H7 (cell line): ENCODE measurements around the gene IGSF21. TPM values are rescaled to one million over a fixed set of nuclear protein-coding genes. Genes with fewer than 3 reads are reported as not detected.

Experiments used
- DNase-seq: peaks from one replicate; pipeline ENCODE4 v3.0.0; 2012
- H3K27me3 ChIP-seq: 2 replicates; pipeline ENCODE4 v1.6.0; 2011; ENCODE audit warnings: mild to moderate bottlenecking, low read length; ENCODE audit not compliant: control insufficient read depth, insufficient read depth
- H3K36me3 ChIP-seq: replicated peaks from 2 replicates; pipeline ENCODE4 v1.5.1; 2011; ENCODE audit warnings: low read length; ENCODE audit not compliant: control insufficient read depth, insufficient read depth
- H3K4me3 ChIP-seq: 2 replicates; pipeline ENCODE4 v1.5.1; 2011; ENCODE audit warnings: low read depth, mild to moderate bottlenecking, control low read depth, low read length, moderate library complexity; ENCODE audit not compliant: insufficient read depth
- total RNA-seq: library from RNA; depleted of rRNA; stranded (reverse); fragments of >200 nt; shearing (Covaris generic); gene quantifications from 2 replicates; pipeline ENCODE4 v1.2.3, GENCODE V29; 2014

Gene IGSF21
- total RNA-seq, 1 experiment from 2014 or later = 32.0 TPM

DNA sequence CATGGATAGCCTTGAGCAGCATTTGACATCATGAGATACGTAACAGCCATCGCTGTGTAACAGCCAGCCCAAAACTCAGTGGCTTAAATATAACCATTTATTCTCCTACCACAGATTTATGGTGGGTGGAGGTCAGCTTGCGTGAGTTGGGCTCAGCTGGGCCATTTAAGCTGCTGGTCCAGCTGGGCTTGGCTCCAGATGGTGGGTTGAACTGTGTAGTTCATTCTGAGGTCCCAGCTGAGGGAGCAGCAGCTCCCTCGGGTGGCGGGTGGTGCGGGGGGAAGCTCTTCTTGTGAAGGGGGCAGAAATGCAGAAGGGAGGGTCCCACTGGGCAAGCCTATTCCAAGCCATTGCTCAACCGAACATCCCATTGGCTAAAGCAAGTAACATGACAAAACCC, 75.9 kb downstream of the IGSF21 start:
- no peaks in the 10 kb centered on the region for H3K36me3 ChIP-seq
- no peak overlapping the region for H3K4me3 ChIP-seq
- DNase-seq = no peak
- no peaks in the 10 kb centered on the region for H3K27me3 ChIP-seq

GRCh38 chr1:18187054-18187453, 79.5 kb downstream of the IGSF21 start:
- no peak overlapping the region for H3K4me3 ChIP-seq
- no peak for DNase-seq
- H3K27me3 ChIP-seq = no peaks in the 10 kb centered on the region
- H3K36me3 ChIP-seq = no peaks in the 10 kb centered on the region

GRCh38 chr1:18188820-18189517, 81.4 kb downstream of the IGSF21 start:
- Histone ChIP-seq H3K4me3 (no peak overlapping the region), H3K36me3 (no peaks in the 10 kb centered on the region), H3K27me3 (no peaks in the 10 kb centered on the region; the same call in 1 of the 2 replicates)
- DNase-seq = no peak

DNA sequence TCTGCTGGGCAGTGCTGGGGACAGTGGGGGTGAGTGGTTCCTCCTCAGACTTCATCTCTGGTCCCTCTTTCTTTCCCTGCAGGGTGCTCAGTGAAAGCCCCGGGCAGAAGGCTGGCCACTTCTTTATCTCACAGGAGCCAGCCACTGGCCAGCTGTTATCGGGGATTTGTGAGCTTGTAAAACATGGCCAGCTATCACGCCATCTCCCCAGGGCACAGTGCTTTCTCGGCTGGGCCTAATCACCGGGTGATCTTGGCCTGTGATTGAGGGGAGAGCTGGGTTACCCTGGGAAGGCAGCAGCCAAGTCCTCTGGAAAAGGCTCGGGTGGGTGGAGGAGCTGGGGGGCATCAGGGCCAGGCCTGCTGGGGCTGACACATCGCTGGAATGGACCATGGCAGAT, 83.0 kb downstream of the IGSF21 start:
- no peak overlapping the region for H3K4me3 ChIP-seq
- DNase-seq = no peak
- no peaks in the 10 kb centered on the region; the same call in 1 of the 2 replicates for H3K27me3 ChIP-seq
- no peaks in the 10 kb centered on the region for H3K36me3 ChIP-seq

DNA sequence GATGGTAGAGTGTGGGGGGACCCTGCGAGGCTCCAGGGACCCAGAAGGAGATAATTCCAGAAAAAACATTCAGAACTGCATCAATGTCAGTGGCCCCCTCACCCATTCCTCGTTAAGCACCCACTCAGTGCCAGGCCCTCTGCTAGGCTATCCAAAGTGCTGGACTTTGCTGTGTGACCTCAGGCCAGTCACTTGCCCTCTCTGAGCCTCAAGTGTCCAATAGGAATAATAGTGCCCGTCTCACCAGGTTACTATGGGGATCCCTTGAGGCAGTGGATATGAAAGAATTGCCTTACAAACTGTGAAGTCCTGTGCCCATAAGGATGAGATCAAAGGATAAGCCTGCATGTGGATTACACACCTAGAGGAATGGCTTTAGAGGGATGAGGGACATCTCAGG, 83.4 kb downstream of the IGSF21 start:
- Histone ChIP-seq H3K4me3 (no peak overlapping the region), H3K27me3 (no peaks in the 10 kb centered on the region; the same call in 1 of the 2 replicates), H3K36me3 (no peaks in the 10 kb centered on the region)
- DNase-seq = no peak

GRCh38 chr1:18191481-18192155, 84.0 kb downstream of the IGSF21 start:
- no peak for DNase-seq
- H3K4me3 ChIP-seq = no peak overlapping the region
- no peaks in the 10 kb centered on the region for H3K36me3 ChIP-seq
- no peaks in the 10 kb centered on the region; the same call in 1 of the 2 replicates for H3K27me3 ChIP-seq

- no peaks in the 10 kb centered on the region; the same call in 1 of the 2 replicates for H3K27me3 ChIP-seq
- no peaks in the 10 kb centered on the region for H3K36me3 ChIP-seq
- no peak for DNase-seq
- no peak overlapping the region for H3K4me3 ChIP-seq
These were observed 84.6 kb downstream of the IGSF21 start for GRCh38 chr1:18192182-18192581.

GRCh38 chr1:18192974-18193373, 85.4 kb downstream of the IGSF21 start:
- Histone ChIP-seq H3K36me3 (no peaks in the 10 kb centered on the region), H3K4me3 (no peak overlapping the region), H3K27me3 (no peaks in the 10 kb centered on the region; the same call in 1 of the 2 replicates)
- no peak for DNase-seq

DNA sequence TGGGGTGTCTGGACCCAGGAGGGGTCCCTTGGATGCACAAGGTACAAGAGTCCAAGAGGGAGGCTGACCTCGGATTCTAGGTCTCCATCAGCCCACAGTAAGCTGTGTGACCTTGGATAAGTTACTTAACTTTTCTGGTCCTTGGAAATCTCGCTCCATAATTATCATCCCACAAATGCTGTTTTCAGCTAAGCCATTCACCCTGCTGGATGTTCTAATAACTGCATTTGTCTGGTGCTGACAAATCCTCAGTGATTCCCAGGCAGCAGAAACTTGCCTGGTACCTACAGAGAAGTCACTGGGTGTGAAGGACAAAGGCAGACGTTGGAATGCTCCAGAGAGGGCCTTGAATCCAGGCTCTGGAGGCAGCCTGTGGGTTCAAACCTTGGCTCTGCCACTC, 89.7 kb downstream of the IGSF21 start:
- Histone ChIP-seq H3K4me3 (no peak overlapping the region), H3K27me3 (no peaks in the 10 kb centered on the region; the same call in 1 of the 2 replicates), H3K36me3 (no peaks in the 10 kb centered on the region)
- no peak for DNase-seq

DNA sequence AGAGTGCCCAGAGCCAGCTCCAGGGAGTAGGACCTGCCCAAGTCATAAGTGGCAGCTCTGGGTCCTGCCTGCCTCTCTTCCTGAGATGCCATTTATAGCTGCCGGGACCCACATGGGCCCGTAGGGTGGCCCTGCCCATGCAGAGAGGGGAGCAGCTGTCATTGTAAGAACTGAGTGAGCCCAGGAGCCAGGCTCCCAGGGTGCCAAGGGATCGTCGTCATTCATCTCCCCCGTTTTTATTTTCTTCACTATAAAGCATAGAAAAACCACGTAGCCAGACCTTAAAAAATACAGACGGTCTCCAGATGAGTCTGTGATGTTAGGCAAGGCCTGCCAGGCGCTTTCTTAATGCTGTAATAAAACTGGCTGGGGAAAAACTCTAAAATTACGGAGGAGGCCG, 90.7 kb downstream of the IGSF21 start:
- DNase-seq = no peak
- no peaks in the 10 kb centered on the region for H3K36me3 ChIP-seq
- H3K4me3 ChIP-seq = no peak overlapping the region
- H3K27me3 ChIP-seq = no peaks in the 10 kb centered on the region; the same call in 1 of the 2 replicates

- H3K27me3 ChIP-seq = no peaks in the 10 kb centered on the region; the same call in 1 of the 2 replicates
- H3K36me3 ChIP-seq = no peaks in the 10 kb centered on the region
- no peak overlapping the region for H3K4me3 ChIP-seq
- peak; percentile 66 for DNase-seq
These were observed 91.9 kb downstream of the IGSF21 start for GRCh38 chr1:18199462-18199861.

DNA sequence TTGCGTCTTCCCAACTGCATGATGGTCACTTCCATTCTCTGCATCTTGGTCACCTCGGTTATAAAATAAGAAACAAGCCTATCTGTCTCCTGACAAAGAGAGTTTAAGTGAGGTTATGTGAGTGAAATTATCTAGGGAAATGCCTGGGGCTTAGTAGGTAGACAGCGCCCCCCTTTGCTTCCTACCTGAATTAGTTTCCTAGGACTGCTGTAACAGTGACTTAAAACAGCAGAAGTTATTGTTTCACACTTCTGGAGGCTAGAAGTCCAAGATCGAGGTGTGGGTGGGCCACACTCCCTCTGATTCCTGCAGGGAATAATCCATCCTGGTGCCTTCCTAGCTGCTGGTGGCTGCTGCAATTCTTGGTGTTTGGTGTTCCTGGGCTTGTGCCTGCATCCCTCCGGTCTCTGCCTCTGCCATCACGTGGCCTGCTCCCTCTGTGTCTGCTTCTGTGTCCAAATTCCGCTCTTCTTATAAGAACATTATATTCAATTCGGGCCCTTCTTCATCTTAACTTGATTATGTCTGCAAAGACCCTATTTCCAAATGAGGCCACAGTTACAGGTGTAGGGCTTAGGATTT, 92.6 kb downstream of the IGSF21 start:
- H3K36me3 ChIP-seq = no peaks in the 10 kb centered on the region
- no peaks in the 10 kb centered on the region; the same call in 1 of the 2 replicates for H3K27me3 ChIP-seq
- DNase-seq = no peak
- no peak overlapping the region for H3K4me3 ChIP-seq

DNA sequence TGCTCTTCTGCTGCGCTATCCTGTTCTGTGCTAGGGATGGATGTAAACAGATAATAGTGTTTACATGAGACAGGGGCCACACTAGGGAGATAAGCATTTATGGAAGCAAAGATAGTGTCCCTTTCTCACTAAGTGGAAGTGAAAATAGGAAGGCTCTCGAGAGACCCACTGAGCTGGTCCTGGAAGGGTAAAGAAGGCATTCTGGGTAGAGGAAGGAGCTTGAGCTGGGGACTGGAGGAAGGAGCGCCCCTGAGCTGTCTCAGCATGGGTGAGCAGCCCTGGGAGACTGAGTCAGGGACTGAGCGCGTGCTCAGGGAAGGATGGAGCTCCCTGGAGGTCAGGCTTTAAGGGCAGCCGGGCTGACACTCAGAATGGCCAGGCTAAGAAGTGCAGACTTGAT, 93.3 kb downstream of the IGSF21 start:
- DNase-seq = no peak
- Histone ChIP-seq H3K4me3 (no peak overlapping the region), H3K36me3 (no peaks in the 10 kb centered on the region), H3K27me3 (no peaks in the 10 kb centered on the region)

DNA sequence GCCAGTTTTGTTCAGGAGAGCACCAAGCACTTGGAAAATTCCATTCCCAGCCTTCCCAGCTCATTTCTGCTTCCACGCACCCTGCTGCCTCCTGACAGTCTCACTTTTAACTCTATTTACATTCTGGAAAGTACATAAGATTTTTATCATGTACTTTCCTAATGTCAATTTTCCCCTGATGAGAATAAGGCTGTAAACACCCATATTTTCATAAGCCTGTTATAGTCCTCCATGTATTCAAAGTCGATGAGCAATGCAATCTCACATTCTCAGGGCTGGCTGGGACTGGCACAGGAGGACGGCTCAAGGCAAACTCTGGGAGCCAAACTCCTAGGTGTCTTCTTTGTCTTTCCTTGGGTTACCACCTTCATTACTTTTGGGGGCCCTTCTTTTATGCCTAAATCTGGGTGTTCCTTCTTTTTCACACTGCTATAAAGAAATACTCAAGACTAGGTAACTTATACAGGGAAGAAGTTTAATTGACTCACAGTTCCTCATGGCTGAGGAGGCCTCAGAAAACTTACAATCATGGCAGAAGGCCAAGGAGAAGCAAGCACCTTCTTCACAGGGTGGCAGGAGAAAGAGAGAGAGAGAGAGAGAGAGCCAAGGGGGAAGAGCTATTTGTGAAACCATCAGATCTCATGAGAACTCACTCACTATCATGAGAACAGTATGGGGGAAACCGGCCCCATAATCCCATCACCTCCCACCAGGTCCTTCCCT, 94.6 kb downstream of the IGSF21 start:
- Histone ChIP-seq H3K36me3 (no peaks in the 10 kb centered on the region), H3K4me3 (no peak overlapping the region), H3K27me3 (no peaks in the 10 kb centered on the region)
- no peak for DNase-seq
